HCT116 (cell line): ENCODE measurements around the gene ETHE1. TPM values are rescaled to one million over a fixed set of nuclear protein-coding genes. Genes with fewer than 3 reads are reported as not detected.

Source experiments
- ATAC-seq: fragments of 200-7000 bp; cut with Tn5 transposase; 2 replicates; pipeline ENCODE4 v1.9.1; 2020; ENCODE audit warnings: mild to moderate bottlenecking, moderate library complexity
- BruUV-seq: library from RNA; stranded (reverse); fragments of 400-500 nt; replicated peaks from 2 replicates; lab custom pipeline; 2021; lab: Mats Ljungman, UMichigan
- CTCF ChIA-PET: fragments of 300-600 bp; sonication (Branson Sonifier 250); formaldehyde crosslinking; loops from one replicate; lab custom pipeline; 2021; ENCODE audit warnings: antibody characterized with exemption; lab: Charles Lee
- POLR2A ChIA-PET: fragments of 300-600, 350-600 bp; sonication (Branson Sonifier 250); formaldehyde crosslinking; loops from one replicate; lab custom pipeline; 2021; ENCODE audit warnings: antibody characterized with exemption; lab: Charles Lee
- RAD21 ChIA-PET, 2 experiments: fragments of 300-600 bp; sonication (Branson Sonifier 250); formaldehyde crosslinking; loops; one replicate each; lab custom pipeline; 2023; ENCODE audit warnings: low total read pairs in 2 of 2; ENCODE audit not compliant: uncharacterized antibody in 2 of 2, unreplicated experiment in 2 of 2, low non-redundant PET in 1 of 2; lab: Charles Lee
- DNase-seq: peaks from one replicate; pipeline ENCODE4 v3.0.0-alpha.2; 2010; ENCODE audit warnings: low read depth, low spot score
- H2AFZ ChIP-seq: fragments of 200-600 bp; shearing (Covaris generic), sonication (generic); 2 replicates; pipeline ENCODE4 v1.6.1; 2017; ENCODE audit warnings: low read depth, mixed run types, mixed read lengths, antibody characterized with exemption, low read length; ENCODE audit not compliant: poor library complexity, severe bottlenecking
- H3K27ac ChIP-seq: 2 replicates; pipeline ENCODE4 v1.5.1; 2012; ENCODE audit warnings: low read depth, low read length
- H3K27me3 ChIP-seq: fragments of 200-600 bp; sonication (generic); 2 replicates; pipeline ENCODE4 v1.6.1; 2016; ENCODE audit warnings: mixed run types, low read length, mixed read lengths; ENCODE audit not compliant: insufficient read depth
- H3K36me3 ChIP-seq, 2 experiments: fragments of 200-500 bp in 1 of 2; fragments of 200-600 bp in 1 of 2; sonication (Bioruptor generic) in 1 of 2; sonication (generic) in 1 of 2; 2 replicates each; pipeline versions ENCODE4 v1.5.1 to v1.6.1; 2014 to 2016; ENCODE audit warnings: low read length in 2 of 2, inconsistent platforms in 1 of 2, mixed read lengths in 1 of 2, mixed run types in 1 of 2; ENCODE audit not compliant: insufficient read depth in 2 of 2, control insufficient read depth in 1 of 2
- H3K4me1 ChIP-seq, 2 experiments: fragments of 200-600 bp in 1 of 2; sonication (generic) in 1 of 2; 2 replicates each; pipeline versions ENCODE4 v1.5.1 to v1.6.1; 2012 to 2017; ENCODE audit warnings: low read length in 2 of 2, inconsistent platforms in 1 of 2, mild to moderate bottlenecking in 1 of 2, mixed read lengths in 1 of 2, mixed run types in 1 of 2, moderate library complexity in 1 of 2; ENCODE audit not compliant: insufficient read depth in 2 of 2, control insufficient read depth in 1 of 2
- H3K4me2 ChIP-seq: fragments of 200-600 bp; sonication (generic); 2 replicates; pipeline ENCODE4 v1.6.1; 2017; ENCODE audit warnings: mixed run types, low read length, mixed read lengths
- H3K4me3 ChIP-seq, 2 experiments: fragments of 200-600 bp in 1 of 2; sonication (generic) in 1 of 2; replicated peaks in 1 of 2; 2 replicates each; pipeline ENCODE4 v1.5.1; 2011 to 2016; ENCODE audit warnings: low read length in 2 of 2, control low read depth in 1 of 2, low read depth in 1 of 2, mild to moderate bottlenecking in 1 of 2, mixed read lengths in 1 of 2, mixed run types in 1 of 2
- H3K79me2 ChIP-seq: fragments of 200-600 bp; sonication (generic); 2 replicates; pipeline ENCODE4 v1.6.1; 2017; ENCODE audit warnings: mild to moderate bottlenecking, mixed run types, low read length, moderate library complexity, mixed read lengths; ENCODE audit not compliant: insufficient read depth
- H3K9ac ChIP-seq: fragments of 200-600 bp; sonication (generic); 2 replicates; pipeline ENCODE4 v1.6.1; 2016; ENCODE audit warnings: low read length, mixed read lengths
- H3K9me2 ChIP-seq: fragments of 200-600 bp; sonication (generic), shearing (Covaris generic); 2 replicates; pipeline ENCODE4 v1.6.1; 2017; ENCODE audit warnings: mixed run types, mild to moderate bottlenecking, moderate library complexity; ENCODE audit not compliant: insufficient read depth
- H3K9me3 ChIP-seq, 2 experiments: fragments of 200-500 bp in 1 of 2; fragments of 200-600 bp in 1 of 2; sonication (Bioruptor generic) in 1 of 2; sonication (generic) in 1 of 2; 2 replicates each; pipeline ENCODE4 v1.6.1; 2014 to 2017; ENCODE audit warnings: low read length in 2 of 2, mixed read lengths in 2 of 2, inconsistent platforms in 1 of 2, low read depth in 1 of 2, mild to moderate bottlenecking in 1 of 2, mixed run types in 1 of 2, moderate library complexity in 1 of 2; ENCODE audit not compliant: control insufficient read depth in 1 of 2, insufficient read depth in 1 of 2
- H4K20me1 ChIP-seq: fragments of 200-600 bp; sonication (generic), shearing (Covaris generic); 2 replicates; pipeline ENCODE4 v1.6.1; 2017; ENCODE audit warnings: mixed run types, mild to moderate bottlenecking, moderate library complexity; ENCODE audit not compliant: insufficient read depth
- CBX3 ChIP-seq: IDR thresholded peaks from 2 replicates; pipeline ENCODE4 v1.6.1; 2012; ENCODE audit warnings: low read depth
- CEBPB ChIP-seq: IDR thresholded peaks from 2 replicates; pipeline ENCODE4 v1.6.1; 2012; ENCODE audit warnings: low read depth
- EGR1 ChIP-seq: IDR thresholded peaks from 2 replicates; pipeline ENCODE4 v1.6.1; 2012; ENCODE audit warnings: low read depth
- EZH2 ChIP-seq: fragments of 200-600 bp; sonication (generic); IDR thresholded peaks from 2 replicates; pipeline ENCODE4 v1.6.1; 2017; ENCODE audit warnings: antibody characterized with exemption, mixed run types
- FOSL1 ChIP-seq: IDR thresholded peaks from 2 replicates; pipeline ENCODE4 v1.6.1; 2012; ENCODE audit warnings: low read depth
- RAD21 ChIP-seq: IDR thresholded peaks from 2 replicates; pipeline ENCODE4 v1.6.1; 2012; ENCODE audit warnings: low read depth, mild to moderate bottlenecking
- REST ChIP-seq: IDR thresholded peaks from 2 replicates; pipeline ENCODE4 v1.6.1; 2012; ENCODE audit warnings: low read depth
- SP1 ChIP-seq: IDR thresholded peaks from 2 replicates; pipeline ENCODE4 v1.6.1; 2012; ENCODE audit warnings: low read depth
- TCF7L2 ChIP-seq: IDR thresholded peaks from 2 replicates; pipeline ENCODE4 v1.7.0; 2011; ENCODE audit warnings: borderline replicate concordance, inconsistent platforms; ENCODE audit not compliant: insufficient read depth, insufficient read length; ENCODE audit errors: extremely low read depth
- ZNF274 ChIP-seq: fragments of 200-500 bp; sonication (Bioruptor generic); IDR thresholded peaks from 2 replicates; pipeline ENCODE4 v1.6.1; 2014; ENCODE audit warnings: mild to moderate bottlenecking, low read depth, low read length, inconsistent platforms
- intact Hi-C: fragments of 100-400 bp; cut with micrococcal nuclease; formaldehyde crosslinking; loops from 2 replicates; pipeline ENCODE4 v1.10.0; 2022
- total RNA-seq: library from RNA; stranded (reverse); gene quantifications from one replicate; pipeline ENCODE4 v1.2.1, GENCODE V29; 2021; ENCODE audit not compliant: unreplicated experiment

The ETHE1 gene
- total RNA-seq, 1 experiment from 2014 or later = 64.3 TPM

DNA sequence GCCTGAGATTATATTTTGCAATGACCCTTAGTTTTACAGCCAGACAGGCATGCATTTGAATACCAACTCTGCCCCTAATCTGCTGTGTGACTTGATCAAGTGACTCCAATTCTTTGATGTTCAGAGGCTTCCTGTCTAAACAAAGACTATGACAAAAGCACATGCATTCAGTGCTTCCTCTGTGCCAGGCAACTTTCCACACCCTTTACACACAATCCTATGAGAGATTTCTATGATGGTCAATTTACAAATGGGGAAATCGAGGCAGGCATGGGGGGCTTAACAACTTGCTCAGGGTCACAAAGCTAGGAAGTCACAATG, 57.9 kb downstream of the ETHE1 start:
- no peak overlapping the region for H3K27ac ChIP-seq
- DNase-seq (no peak), ATAC-seq (no peak)
- H3K9ac ChIP-seq = no peak overlapping the region
- no peak overlapping the region for H2AFZ ChIP-seq
- no peaks in the 10 kb centered on the region for H4K20me1 ChIP-seq
- H3K27me3 ChIP-seq = no peaks in the 10 kb centered on the region
- H3K4me3 ChIP-seq = no peak overlapping the region
- no peak for TF ChIP-seq REST
- no peak for TF ChIP-seq TCF7L2
- TF ChIP-seq EZH2 = no peak
- no peak for TF ChIP-seq ZNF274
- TF ChIP-seq EGR1 = no peak
- no peak for TF ChIP-seq CEBPB
- no peak for TF ChIP-seq RAD21
- TF ChIP-seq CBX3 = no peak
- no peak for TF ChIP-seq SP1
- TF ChIP-seq FOSL1 = no peak
- no peaks in the 10 kb centered on the region for H3K9me2 ChIP-seq
- no peaks in the 10 kb centered on the region for H3K9me3 ChIP-seq
- H3K4me2 ChIP-seq = no peak overlapping the region
- H3K36me3 ChIP-seq = no peaks in the 10 kb centered on the region
- intact Hi-C loops = no loop called here
- no TSS peak for BruUV-seq
- ChIA-PET POLR2A (no interaction called here), RAD21 (no interaction called here), CTCF (no interaction called here)
- no peaks in the 10 kb centered on the region for H3K79me2 ChIP-seq
- H3K4me1 ChIP-seq = peaks cover 18 to 48% of the 10 kb centered on the region in 2 experiments
